ENCODE results near the gene ULBP2.
"Not testable (repeated sequence)": the region's sequence is repeated elsewhere in the genome, so short reads cannot be mapped to it uniquely, and the experiment has no call there.

Gene ULBP2

GRCh38 chr6:149974825-149975224 lies 33.0 kb downstream of the ULBP2 start:
- DNase-seq, result peak; percentile 51 to 72

GRCh38 chr6:149975400-149975799 lies 33.6 kb downstream of the ULBP2 start:
- no peak for DNase-seq

DNA sequence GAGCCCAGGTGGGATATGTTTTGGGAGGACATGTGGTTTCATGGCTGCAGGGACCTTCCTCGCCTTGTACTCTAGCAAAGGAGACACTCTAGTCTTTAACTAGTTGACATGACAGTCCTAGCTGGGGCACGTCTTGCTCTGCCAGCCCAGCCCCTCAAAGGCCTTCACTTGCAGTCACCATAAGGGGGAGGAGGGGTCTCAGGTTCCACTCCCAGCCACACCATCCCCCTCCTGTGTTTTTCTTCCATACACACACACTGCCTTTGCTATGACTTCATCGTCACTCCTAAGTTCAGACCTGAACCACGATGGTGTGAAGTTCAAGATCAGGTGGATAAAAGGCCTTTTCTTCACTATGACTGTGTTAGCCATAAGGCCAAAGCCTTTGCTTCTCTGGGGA lies 35.4 kb downstream of the ULBP2 start:
- DNase-seq, result no peak

GRCh38 chr6:149978610-149979009 lies 36.8 kb downstream of the ULBP2 start:
- DNase-seq, result no peak

GRCh38 chr6:149979293-149979692 lies 37.5 kb downstream of the ULBP2 start:
- DNase-seq, result no peak

GRCh38 chr6:149983145-149983544 lies 41.3 kb downstream of the ULBP2 start:
- DNase-seq, result no peak

- DNase-seq, result no peak
These were observed 43.0 kb downstream of the ULBP2 start for GRCh38 chr6:149984773-149985172.

DNA sequence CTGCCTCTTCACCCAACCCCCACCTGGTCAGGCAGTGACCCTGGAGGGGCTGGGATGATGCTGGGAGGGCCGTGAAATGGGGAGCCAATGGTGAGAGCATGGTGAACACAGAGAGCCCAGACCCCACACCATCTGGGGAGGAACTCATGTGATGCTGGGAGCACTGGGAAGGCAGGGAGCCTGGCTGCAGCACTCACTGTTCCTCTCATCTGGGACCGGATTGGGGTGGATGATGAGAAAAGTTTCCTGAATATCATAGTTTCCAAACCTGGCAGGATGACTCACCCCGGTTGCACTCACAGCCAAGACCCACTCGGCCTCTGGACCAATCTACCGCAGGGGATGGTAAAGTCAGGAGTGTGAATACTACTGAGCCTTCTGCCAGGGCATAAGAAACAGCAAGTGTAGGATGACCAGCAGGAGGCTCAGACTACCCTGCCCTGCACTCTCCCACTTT lies 43.7 kb downstream of the ULBP2 start:
- DNase-seq, result no peak

GRCh38 chr6:149987602-149988107 lies 45.8 kb downstream of the ULBP2 start:
- no peak for DNase-seq

GRCh38 chr6:149988550-149989346 lies 46.9 kb downstream of the ULBP2 start:
- DNase-seq, result no peak

DNA sequence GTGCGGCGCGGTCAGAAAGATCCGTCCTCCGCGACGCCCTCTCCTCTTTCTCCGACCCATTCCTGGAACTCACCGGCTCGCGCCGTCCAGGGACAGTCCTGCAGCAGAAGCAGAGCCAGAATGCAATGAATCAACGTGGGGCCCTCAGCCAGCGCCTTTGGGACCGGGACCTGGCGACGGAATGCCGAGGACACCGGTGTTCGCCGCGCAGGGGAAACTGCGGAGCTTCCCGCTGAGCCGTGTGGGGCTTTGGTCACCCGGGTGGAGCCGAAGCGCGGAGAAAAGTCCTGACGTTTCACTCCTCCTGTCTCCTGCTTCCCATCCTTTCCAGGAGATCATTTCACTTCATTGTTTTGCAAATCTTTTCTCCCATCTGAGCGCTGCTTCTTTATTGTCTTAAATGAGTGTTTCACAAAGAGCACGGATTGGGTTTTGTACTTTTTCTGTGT lies 48.4 kb downstream of the ULBP2 start:
- DNase-seq, result no peak

- DNase-seq, result peak in 1 of 2 donors; percentile 7
These were observed 49.1 kb downstream of the ULBP2 start for GRCh38 chr6:149990661-149991471.

DNA sequence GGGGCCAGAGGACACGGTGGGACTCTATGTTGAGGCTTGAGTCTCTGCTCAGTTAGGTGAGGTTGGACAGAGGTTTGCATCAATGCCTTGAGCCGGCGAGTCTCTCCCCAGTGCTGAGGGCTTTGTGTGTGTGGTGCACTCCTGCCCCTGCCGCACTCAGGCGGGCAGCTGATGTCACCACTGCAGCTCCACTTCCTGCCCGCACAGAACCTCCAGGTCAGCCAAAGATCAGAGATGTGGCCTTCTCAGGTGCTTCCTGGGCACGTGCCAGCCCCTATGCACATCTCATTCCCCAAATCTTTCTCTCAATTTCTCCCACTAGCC lies 49.6 kb downstream of the ULBP2 start:
- not testable (repeated sequence) for DNase-seq

DNA sequence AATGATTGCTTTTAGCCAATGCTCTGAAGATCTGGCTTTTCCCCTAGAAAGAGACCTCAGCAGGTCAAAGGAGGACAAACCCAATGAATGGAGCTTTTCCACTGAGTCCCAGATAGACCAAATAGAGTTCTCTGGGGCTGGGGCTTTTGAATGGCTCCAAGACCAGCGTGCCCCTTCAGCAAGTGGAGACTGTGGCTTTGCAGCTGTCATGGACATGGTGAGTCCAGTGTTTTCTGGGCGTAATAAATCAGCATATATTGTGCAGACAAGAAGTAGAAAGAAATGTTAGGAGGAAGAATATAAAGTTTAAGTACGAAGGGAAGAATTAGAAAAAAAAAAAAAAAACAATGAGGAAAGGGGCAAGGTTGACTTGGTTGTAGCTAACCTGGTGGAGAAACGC lies 50.0 kb downstream of the ULBP2 start:
- no peak for DNase-seq

DNA sequence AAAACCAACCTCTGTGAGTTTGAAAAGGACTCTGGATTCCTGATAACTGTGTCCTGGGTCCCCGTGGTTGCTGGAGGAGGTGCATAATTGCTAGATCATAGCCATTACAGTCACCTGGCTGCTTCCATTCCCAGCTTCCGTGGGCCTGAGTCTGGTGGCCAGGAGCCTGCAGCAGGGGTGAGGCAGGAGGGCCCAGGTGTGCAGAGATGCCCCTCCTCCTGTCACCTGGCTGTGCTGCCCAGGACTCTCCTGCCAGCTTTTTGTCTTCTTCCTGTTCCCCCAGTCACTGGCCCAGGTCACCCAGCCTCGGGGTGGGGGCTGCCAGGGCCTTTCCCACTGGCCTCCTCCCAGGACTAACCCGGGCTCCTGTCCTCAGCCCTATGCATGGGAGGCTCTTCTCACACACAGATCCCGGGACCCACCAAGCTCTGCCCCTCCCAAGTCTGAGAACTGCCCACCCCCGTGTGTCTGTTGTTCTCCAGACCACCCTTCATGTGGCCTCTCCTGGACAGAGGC lies 53.5 kb downstream of the ULBP2 start:
- DNase-seq, result no peak

GRCh38 chr6:149995971-149996370 lies 54.2 kb downstream of the ULBP2 start:
- DNase-seq, result no peak

All from inflammatory macrophage treated with lipopolysaccharide for 1 hour (primary cell).